ENCODE results near the gene MMP19. TPM values are rescaled to one million over a fixed set of nuclear protein-coding genes. Genes with fewer than 3 reads are reported as not detected.

The MMP19 gene
- total and polyA plus RNA-seq, 2 experiments from 2014 or later, result 13.8 to 17.6 TPM

DNA sequence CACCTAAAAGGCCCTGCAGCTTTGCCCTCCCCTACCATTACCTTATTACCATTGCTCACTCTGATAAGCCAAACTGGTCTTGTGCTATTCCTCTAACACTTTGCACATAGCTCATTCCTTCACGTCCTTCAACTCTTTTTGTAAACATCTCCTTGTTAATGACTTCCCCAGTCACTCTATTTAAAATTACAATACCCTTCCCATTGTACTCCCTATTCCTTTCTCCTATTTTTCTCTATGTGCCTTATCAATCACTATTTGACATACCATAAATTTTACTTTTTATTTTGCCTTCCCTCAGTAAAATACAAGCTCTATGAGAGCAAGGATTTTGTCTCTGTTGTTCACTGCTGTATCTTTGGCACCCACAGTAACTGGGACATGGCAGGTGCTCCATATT lies 30.6 kb downstream of the MMP19 start:
- DNase-seq, result no peak
- TF ChIP-seq EZH2phosphoT487 (IDR thresholded peaks at IDR 0.05; ENCODE audit: insufficient read depth, low read depth) (no peak), EZH2 (IDR thresholded peaks at IDR 0.05; ENCODE audit: insufficient read depth, poor library complexity, severe bottlenecking) (no peak)
- in situ Hi-C loops (cut with MboI), result no loop called here
- 30 to 46% methylated on average over 1 of the region's 1 CpG for whole genome bisulfite sequencing, 2 experiments (ENCODE audit: low coverage in 1 of 2, low lambda C conversion rate in 2 of 2, missing lambda C conversion rate in 2 of 2)
- no peaks in the 10 kb centered on the region for H3K9me2 ChIP-seq (ENCODE audit: insufficient read depth)
- H3K79me2 ChIP-seq (ENCODE audit: insufficient read depth), result peaks cover 100% of the 10 kb centered on the region
- H3K4me3 ChIP-seq, result no peak overlapping the region
- H3K4me1 ChIP-seq (ENCODE audit: insufficient read depth), result peaks cover 15% of the 10 kb centered on the region
- H3K36me3 ChIP-seq (ENCODE audit: low read depth), result peaks cover 17% of the 10 kb centered on the region; the same call in 1 of the 2 replicates
- H2AFZ ChIP-seq, result no peak overlapping the region
- H3K9ac ChIP-seq, result no peak overlapping the region
- H3K9me3 ChIP-seq (ENCODE audit: low read depth), result no peaks in the 10 kb centered on the region
- no peak overlapping the region for H3K4me2 ChIP-seq (ENCODE audit: unreplicated experiment)
- H4K20me1 ChIP-seq (ENCODE audit: insufficient read depth), result peaks cover 13% of the 10 kb centered on the region; the same call in 1 of the 2 replicates
- no peak overlapping the region for H3K27ac ChIP-seq
- no peaks in the 10 kb centered on the region for H3K27me3 ChIP-seq (replicated peaks; ENCODE audit: insufficient read depth)
- peaks cover 10% of the 10 kb centered on the region; the same call in 1 of the 2 replicates for H3F3A ChIP-seq (ENCODE audit: insufficient read depth)

GRCh38 chr12:55809274-55809673 lies 33.5 kb downstream of the MMP19 start:
- H3K4me1 ChIP-seq (ENCODE audit: insufficient read depth), result no peaks in the 10 kb centered on the region
- H3K27ac ChIP-seq, result no peak overlapping the region
- no peaks in the 10 kb centered on the region for H3K9me3 ChIP-seq (ENCODE audit: low read depth)
- H3F3A ChIP-seq (ENCODE audit: insufficient read depth), result no peaks in the 10 kb centered on the region; the same call in 1 of the 2 replicates
- H3K36me3 ChIP-seq (ENCODE audit: low read depth), result peaks cover 20% of the 10 kb centered on the region; the same call in 1 of the 2 replicates
- no peak overlapping the region for H3K4me2 ChIP-seq (ENCODE audit: unreplicated experiment)
- H3K9ac ChIP-seq, result no peak overlapping the region
- H3K9me2 ChIP-seq (ENCODE audit: insufficient read depth), result no peaks in the 10 kb centered on the region
- peaks cover 13% of the 10 kb centered on the region; the same call in 1 of the 2 replicates for H4K20me1 ChIP-seq (ENCODE audit: insufficient read depth)
- H3K79me2 ChIP-seq (ENCODE audit: insufficient read depth), result peaks cover 100% of the 10 kb centered on the region
- H2AFZ ChIP-seq, result no peak overlapping the region
- WGBS, 2 experiments (ENCODE audit: low coverage in 1 of 2, low lambda C conversion rate in 2 of 2, missing lambda C conversion rate in 2 of 2), result 75 to 78% methylated on average over 5 of the region's 5 CpGs
- DNase-seq, result no peak
- TF ChIP-seq EZH2 (IDR thresholded peaks at IDR 0.05; ENCODE audit: insufficient read depth, poor library complexity, severe bottlenecking) (no peak), EZH2phosphoT487 (IDR thresholded peaks at IDR 0.05; ENCODE audit: insufficient read depth, low read depth) (no peak)
- in situ Hi-C loops (cut with MboI), result no loop called here
- H3K4me3 ChIP-seq, result no peak overlapping the region
- no peaks in the 10 kb centered on the region for H3K27me3 ChIP-seq (replicated peaks; ENCODE audit: insufficient read depth)

DNA sequence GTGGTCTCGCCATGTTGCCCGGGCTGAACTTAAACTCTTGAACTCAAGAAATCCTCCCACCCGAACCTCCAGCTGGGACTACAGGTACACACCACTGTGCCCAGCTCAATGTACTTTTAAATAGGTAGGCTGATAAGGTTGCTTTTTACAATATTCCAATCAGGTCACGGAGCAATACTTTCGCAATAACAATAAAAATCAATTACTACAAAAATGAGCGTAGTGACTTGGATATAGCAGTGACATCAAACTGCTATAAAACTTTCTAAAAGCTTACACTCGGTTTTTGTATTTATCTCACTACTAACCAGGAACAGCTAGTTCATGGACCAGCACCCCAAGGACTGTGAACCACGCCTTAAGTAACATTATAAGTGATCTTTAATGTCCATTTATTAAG lies 35.8 kb downstream of the MMP19 start:
- Histone ChIP-seq H4K20me1 (ENCODE audit: insufficient read depth) (0 out of 2 replicates have a peak, but pooled peaks cover 5% of the 10 kb centered on the region), H3K9ac (no peak overlapping the region), H3K79me2 (ENCODE audit: insufficient read depth) (peaks cover 100% of the 10 kb centered on the region), H3K27me3 (replicated peaks; ENCODE audit: insufficient read depth) (no peaks in the 10 kb centered on the region), H3K4me2 (ENCODE audit: unreplicated experiment) (no peak overlapping the region), H3K4me1 (ENCODE audit: insufficient read depth) (no peaks in the 10 kb centered on the region), H3K36me3 (ENCODE audit: low read depth) (peaks cover 21% of the 10 kb centered on the region), H3K9me2 (ENCODE audit: insufficient read depth) (no peaks in the 10 kb centered on the region), H3K9me3 (ENCODE audit: low read depth) (no peaks in the 10 kb centered on the region), H3K27ac (no peak overlapping the region), H2AFZ (no peak overlapping the region), H3K4me3 (no peak overlapping the region), H3F3A (ENCODE audit: insufficient read depth) (no peaks in the 10 kb centered on the region; the same call in 1 of the 2 replicates)
- DNase-seq, result no peak
- no peak for TF ChIP-seq EZH2 (IDR thresholded peaks at IDR 0.05; ENCODE audit: insufficient read depth, poor library complexity, severe bottlenecking)
- TF ChIP-seq EZH2phosphoT487 (IDR thresholded peaks at IDR 0.05; ENCODE audit: insufficient read depth, low read depth), result no peak
- 97 to 98% methylated on average over 8 of the region's 8 CpGs for WGBS, 2 experiments (ENCODE audit: low coverage in 1 of 2, low lambda C conversion rate in 2 of 2, missing lambda C conversion rate in 2 of 2)
- in situ Hi-C loops (cut with MboI), result no loop called here

- H3K4me2 ChIP-seq (ENCODE audit: unreplicated experiment), result no peak overlapping the region
- peaks cover 98% of the 10 kb centered on the region for H3K79me2 ChIP-seq (ENCODE audit: insufficient read depth)
- DNase-seq, result no peak
- no peaks in the 10 kb centered on the region; the same call in 1 of the 2 replicates for H3F3A ChIP-seq (ENCODE audit: insufficient read depth)
- H3K9ac ChIP-seq, result no peak overlapping the region
- WGBS, 2 experiments (ENCODE audit: low coverage in 1 of 2, low lambda C conversion rate in 2 of 2, missing lambda C conversion rate in 2 of 2), result 82 to 88% methylated on average over 4 of the region's 4 CpGs
- H3K9me2 ChIP-seq (ENCODE audit: insufficient read depth), result no peaks in the 10 kb centered on the region
- in situ Hi-C loops (cut with MboI), result no loop called here
- TF ChIP-seq EZH2phosphoT487 (IDR thresholded peaks at IDR 0.05; ENCODE audit: insufficient read depth, low read depth) (no peak), EZH2 (IDR thresholded peaks at IDR 0.05; ENCODE audit: insufficient read depth, poor library complexity, severe bottlenecking) (no peak)
- H3K4me3 ChIP-seq, result no peak overlapping the region
- no peak overlapping the region for H3K27ac ChIP-seq
- no peaks in the 10 kb centered on the region for H3K4me1 ChIP-seq (ENCODE audit: insufficient read depth)
- no peaks in the 10 kb centered on the region for H4K20me1 ChIP-seq (ENCODE audit: insufficient read depth)
- no peaks in the 10 kb centered on the region for H3K9me3 ChIP-seq (ENCODE audit: low read depth)
- no peak overlapping the region for H2AFZ ChIP-seq
- H3K36me3 ChIP-seq (ENCODE audit: low read depth), result peaks cover 74% of the 10 kb centered on the region
- H3K27me3 ChIP-seq (replicated peaks; ENCODE audit: insufficient read depth), result no peaks in the 10 kb centered on the region
Measured at GRCh38 chr12:55797550-55797949, 45.2 kb downstream of the MMP19 start.

Data from GM23248 (cell line).